Suppressor macrophage (primary cell): ENCODE data around the gene APOBEC3B.
"Not testable (repeated sequence)": the region's sequence is repeated elsewhere in the genome, so short reads cannot be mapped to it uniquely, and the experiment has no call there.

Experiments
- DNase-seq, 4 experiments: peaks; one replicate each; pipeline ENCODE4 v3.0.0-alpha.2; 2020 to 2022

The APOBEC3B gene

DNA sequence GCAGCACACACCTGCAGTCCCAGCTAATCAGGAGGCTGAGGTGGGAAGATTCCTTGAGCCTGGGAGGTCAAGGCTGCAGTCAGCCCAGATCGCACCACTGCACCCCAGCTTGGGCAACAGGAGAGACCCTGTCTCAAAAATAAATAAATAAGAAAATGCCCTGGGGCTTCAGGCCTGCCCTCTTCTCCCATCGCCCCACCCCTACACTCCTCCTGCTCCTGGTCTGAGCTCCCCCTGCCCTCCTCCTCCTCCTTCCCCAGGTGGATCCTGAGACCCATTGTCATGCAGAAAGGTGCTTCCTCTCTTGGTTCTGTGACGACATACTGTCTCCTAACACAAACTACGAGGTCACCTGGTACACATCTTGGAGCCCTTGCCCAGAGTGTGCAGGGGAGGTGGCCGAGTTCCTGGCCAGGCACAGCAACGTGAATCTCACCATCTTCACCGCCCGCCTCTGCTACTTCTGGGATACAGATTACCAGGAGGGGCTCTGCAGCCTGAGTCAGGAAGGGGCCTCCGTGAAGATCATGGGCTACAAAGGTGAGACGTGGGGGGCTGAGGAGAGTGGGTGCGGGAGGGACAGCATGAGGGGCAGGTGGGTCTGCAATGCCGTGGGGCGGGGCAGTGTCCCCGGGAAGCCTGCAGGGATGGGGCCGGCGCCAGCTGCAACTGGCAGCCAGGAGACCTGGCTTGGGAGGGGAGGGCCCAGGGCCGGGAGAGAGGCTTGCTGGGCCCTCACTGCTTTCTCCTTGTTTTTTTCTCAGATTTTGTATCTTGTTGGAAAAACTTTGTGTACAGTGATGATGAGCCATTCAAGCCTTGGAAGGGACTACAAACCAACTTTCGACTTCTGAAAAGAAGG is 49.5 kb downstream of the APOBEC3B start:
- DNase-seq = not testable (repeated sequence)

GRCh38 chr22:39037071-39037470 is 54.9 kb downstream of the APOBEC3B start:
- DNase-seq = not testable (repeated sequence)

GRCh38 chr22:39039306-39040126 is 57.4 kb downstream of the APOBEC3B start:
- DNase-seq = no peak

GRCh38 chr22:39040155-39040537 is 58.0 kb downstream of the APOBEC3B start:
- peak in 2 of 4 experiments; percentile 22 to 26 for DNase-seq

DNA sequence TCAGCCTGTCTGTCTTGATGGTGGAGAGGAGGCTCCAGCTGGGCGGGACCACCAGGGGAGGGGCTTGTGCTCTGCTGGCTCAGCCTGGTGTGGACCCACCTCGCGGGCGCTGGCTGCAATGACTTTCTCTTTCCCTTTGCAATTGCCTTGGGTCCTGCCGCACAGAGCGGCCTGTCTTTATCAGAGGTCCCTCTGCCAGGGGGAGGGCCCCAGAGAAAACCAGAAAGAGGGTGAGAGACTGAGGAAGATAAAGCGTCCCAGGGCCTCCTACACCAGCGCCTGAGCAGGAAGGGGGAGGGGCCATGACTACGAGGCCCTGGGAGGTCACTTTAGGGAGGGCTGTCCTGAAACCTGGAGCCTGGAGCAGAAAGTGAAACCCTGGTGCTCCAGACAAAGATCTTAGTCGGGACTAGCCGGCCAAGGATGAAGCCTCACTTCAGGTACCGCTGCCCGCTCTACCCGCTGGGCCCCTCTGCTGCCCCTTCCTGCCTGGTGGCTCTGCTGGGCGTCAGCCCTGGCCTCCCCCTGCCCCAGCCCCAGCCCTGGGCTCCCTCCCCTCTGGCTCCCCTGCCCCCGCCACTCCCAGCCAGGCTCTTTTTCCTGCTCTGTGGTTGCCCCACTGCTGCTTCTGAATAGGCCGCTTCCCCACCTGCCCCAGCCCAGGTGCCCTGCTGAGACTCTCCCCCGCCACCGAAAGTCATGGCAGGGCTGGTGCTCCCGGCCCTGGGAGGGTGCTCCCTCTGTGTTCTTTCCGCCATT is 58.6 kb downstream of the APOBEC3B start, which contains the start of gene APOBEC3F:
Gene APOBEC3F, plus strand, starts transcription at position 327 of the 759 bp plus-strand sequence. Its CDS starts 97 bp downstream, at position 424.
- peak; percentile 11 to 59 (median 46) for DNase-seq

- DNase-seq = no peak
These were observed 59.8 kb downstream of the APOBEC3B start for GRCh38 chr22:39041908-39042307.
